Keratinocyte (primary cell): ENCODE data around the gene MMP24OS.

Experiments
- EZH2 ChIP-seq: IDR thresholded peaks from one replicate; pipeline ENCODE4 v1.6.1; 2012; ENCODE audit warnings: inconsistent platforms, mild to moderate bottlenecking, low read length, moderate library complexity
- TF ChIP-seq, protein P1 (sequence below), 3 experiments: IDR thresholded peaks in 1 of 3; conservative IDR thresholded peaks in 1 of 3; optimal IDR thresholded peaks in 1 of 3; 2 replicates in 2 of 3; 3 replicates in 1 of 3; pipeline versions ENCODE3 to v1.5.1; 2011; ENCODE audit warnings: low read length in 3 of 3, mild to moderate bottlenecking in 3 of 3, moderate library complexity in 2 of 3, control low read depth in 1 of 3, inconsistent platforms in 1 of 3; ENCODE audit not compliant: insufficient read depth in 2 of 3; ENCODE audit errors: extremely low read depth in 1 of 3

DNA sequence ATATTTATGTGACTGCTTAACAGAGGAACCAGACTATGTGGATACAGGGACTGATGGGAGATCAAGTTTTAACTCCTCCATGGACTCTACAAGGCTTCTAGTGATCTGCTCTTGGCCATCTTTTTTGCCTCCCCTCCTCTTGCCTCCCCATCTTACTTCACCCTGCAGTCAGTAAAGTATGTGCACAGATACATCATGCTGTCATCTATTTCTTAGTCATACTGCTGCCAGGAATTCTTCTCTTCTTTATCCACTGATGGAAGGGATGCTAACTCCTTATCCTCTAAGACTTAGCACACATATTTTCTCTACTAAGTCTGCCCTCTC is 41.9 kb upstream of the MMP24OS start:
- TF ChIP-seq, protein P1, sequence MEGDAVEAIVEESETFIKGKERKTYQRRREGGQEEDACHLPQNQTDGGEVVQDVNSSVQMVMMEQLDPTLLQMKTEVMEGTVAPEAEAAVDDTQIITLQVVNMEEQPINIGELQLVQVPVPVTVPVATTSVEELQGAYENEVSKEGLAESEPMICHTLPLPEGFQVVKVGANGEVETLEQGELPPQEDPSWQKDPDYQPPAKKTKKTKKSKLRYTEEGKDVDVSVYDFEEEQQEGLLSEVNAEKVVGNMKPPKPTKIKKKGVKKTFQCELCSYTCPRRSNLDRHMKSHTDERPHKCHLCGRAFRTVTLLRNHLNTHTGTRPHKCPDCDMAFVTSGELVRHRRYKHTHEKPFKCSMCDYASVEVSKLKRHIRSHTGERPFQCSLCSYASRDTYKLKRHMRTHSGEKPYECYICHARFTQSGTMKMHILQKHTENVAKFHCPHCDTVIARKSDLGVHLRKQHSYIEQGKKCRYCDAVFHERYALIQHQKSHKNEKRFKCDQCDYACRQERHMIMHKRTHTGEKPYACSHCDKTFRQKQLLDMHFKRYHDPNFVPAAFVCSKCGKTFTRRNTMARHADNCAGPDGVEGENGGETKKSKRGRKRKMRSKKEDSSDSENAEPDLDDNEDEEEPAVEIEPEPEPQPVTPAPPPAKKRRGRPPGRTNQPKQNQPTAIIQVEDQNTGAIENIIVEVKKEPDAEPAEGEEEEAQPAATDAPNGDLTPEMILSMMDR (optimal IDR thresholded peaks at IDR 0.05 in 1 of 3, IDR thresholded peaks at IDR 0.05 in 1 of 3, conservative IDR thresholded peaks at IDR 0.05 in 1 of 3; ENCODE audit: extremely low read depth in 1 of 3, insufficient read depth in 2 of 3, low read length in 3 of 3) = no peak
- TF ChIP-seq EZH2 = no peak
